ENCODE results near the gene MRFAP1. TPM values are rescaled to one million over a fixed set of nuclear protein-coding genes. Genes with fewer than 3 reads are reported as not detected.

MRFAP1 gene
- total RNA-seq, 1 donor from 2014 or later, result 93.8 TPM

DNA sequence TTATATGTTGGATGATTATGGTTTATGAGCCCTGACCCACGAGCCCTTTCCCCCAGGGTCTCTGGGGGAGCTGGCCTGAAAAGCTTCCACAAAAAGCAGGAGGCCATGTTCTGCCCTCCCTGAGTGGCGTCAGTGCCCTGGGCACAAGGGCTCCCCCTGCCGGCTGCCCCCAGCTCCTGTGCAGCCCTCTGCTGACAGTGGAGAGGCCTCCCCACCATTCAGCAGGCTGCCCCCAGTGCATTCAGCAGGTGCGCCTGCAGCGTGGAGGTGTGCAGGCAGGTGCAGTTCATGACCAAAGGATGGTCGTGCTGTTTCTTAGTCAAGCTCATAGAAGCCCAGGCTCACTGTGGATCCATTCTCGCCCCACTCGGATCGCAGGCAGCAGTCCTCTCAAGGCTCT, 40.7 kb downstream of the MRFAP1 start:
- Mint-ChIP-seq H3K27ac (no peak overlapping the region), H3K36me3 (ENCODE audit: low read depth) (peaks cover 33% of the 10 kb centered on the region), H3K4me3 (no peak overlapping the region), H3K9me3 (peaks cover 6% of the 10 kb centered on the region), H3K4me1 (peaks cover 23% of the 10 kb centered on the region), H3K27me3 (no peaks in the 10 kb centered on the region)
- TF ChIP-seq, protein P1, sequence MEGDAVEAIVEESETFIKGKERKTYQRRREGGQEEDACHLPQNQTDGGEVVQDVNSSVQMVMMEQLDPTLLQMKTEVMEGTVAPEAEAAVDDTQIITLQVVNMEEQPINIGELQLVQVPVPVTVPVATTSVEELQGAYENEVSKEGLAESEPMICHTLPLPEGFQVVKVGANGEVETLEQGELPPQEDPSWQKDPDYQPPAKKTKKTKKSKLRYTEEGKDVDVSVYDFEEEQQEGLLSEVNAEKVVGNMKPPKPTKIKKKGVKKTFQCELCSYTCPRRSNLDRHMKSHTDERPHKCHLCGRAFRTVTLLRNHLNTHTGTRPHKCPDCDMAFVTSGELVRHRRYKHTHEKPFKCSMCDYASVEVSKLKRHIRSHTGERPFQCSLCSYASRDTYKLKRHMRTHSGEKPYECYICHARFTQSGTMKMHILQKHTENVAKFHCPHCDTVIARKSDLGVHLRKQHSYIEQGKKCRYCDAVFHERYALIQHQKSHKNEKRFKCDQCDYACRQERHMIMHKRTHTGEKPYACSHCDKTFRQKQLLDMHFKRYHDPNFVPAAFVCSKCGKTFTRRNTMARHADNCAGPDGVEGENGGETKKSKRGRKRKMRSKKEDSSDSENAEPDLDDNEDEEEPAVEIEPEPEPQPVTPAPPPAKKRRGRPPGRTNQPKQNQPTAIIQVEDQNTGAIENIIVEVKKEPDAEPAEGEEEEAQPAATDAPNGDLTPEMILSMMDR (IDR thresholded peaks at IDR 0.05), result no peak
- DNase-seq (no peak), ATAC-seq (ENCODE audit: low read depth) (no peak)
- ChIA-PET POLR2A (no interaction called here), CTCF (interaction anchor here (1.0 kb wide), 1 partner anchor 20 kb away, joined by 3 read pairs; no protein-coding TSS in a partner anchor)
- intact Hi-C loops (cut with micrococcal nuclease), result no loop called here

DNA sequence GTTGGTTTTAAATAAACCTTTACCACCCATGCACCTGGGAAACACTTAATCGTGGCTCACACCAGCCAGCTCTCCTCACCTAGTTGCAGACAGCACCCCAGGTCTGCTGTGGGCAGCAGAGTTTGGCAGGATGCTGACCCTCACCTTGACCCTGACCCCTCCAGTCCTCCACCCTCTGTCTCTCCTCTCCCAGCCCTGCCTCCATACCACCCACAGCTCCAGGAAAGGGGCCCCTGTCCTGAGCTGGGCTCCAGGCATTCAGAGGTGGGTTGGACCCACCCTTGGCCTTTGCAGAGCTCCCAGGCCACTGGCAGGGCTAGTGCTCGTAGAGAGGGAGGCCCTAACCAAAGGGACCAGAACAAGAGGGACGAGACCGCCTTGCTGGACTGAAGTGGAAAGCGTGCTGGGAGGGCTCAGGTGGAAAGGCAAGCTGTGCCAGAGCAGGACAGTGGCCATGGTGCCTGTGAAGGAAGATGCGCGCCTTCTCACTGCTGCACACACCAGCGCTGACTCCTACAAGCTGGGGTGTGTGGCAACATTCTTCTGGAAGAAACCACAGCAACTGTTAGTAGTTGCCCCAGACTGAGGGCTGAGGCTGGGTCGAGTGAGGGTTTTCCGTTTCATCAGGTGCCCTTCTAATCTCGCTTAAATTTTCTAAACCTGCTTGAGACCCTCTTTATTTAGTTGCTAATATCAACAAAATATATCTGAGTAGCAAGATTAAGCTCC, 42.5 kb downstream of the MRFAP1 start:
- Mint-ChIP-seq H3K27ac (no peak overlapping the region), H3K9me3 (peaks cover 6% of the 10 kb centered on the region), H3K4me1 (peaks cover 5% of the 10 kb centered on the region), H3K27me3 (no peaks in the 10 kb centered on the region), H3K36me3 (ENCODE audit: low read depth) (peaks cover 16% of the 10 kb centered on the region), H3K4me3 (no peak overlapping the region)
- CTCF ChIA-PET, result interaction anchor here (1.1 kb wide), 1 partner anchor 191 kb away, joined by 3 read pairs; no protein-coding TSS in a partner anchor
- intact Hi-C loops (cut with micrococcal nuclease), result no loop called here
- DNase-seq (no peak), ATAC-seq (ENCODE audit: low read depth) (no peak)
- POLR2A ChIA-PET, result interaction anchor here (0.9 kb wide), 1 partner anchor 16 kb away, joined by 7 read pairs; no protein-coding TSS in a partner anchor
- TF ChIP-seq, protein P1 (IDR thresholded peaks at IDR 0.05), result no peak

DNA sequence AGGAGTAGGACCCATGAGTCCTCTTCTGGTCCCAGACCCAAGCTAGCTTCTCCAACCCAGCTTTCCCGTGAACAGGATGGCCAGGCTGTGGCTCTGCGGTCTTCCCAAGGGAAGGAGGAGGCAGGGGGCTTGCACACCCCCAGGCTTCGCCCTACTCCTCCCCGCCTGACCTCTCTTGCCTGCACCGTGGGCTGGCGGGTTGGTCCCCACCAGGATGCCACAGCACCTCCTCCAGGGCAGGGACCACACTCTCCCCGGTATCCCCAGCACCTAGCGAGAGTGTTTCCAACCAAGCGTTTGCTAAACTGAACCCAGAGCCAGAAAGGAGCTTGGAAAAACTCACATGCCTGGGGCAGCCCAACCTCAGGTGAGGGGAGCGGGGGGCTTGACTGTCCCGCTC, 44.2 kb downstream of the MRFAP1 start:
- peaks cover 6% of the 10 kb centered on the region for H3K9me3 Mint-ChIP-seq
- no peak overlapping the region for H3K27ac Mint-ChIP-seq
- POLR2A ChIA-PET, result no interaction called here
- no peak overlapping the region for H3K4me3 Mint-ChIP-seq
- H3K36me3 Mint-ChIP-seq (ENCODE audit: low read depth), result peaks cover 7% of the 10 kb centered on the region
- CTCF ChIA-PET, result no interaction called here
- DNase-seq (no peak), ATAC-seq (ENCODE audit: low read depth) (no peak)
- H3K27me3 Mint-ChIP-seq, result peaks cover 3% of the 10 kb centered on the region
- TF ChIP-seq, protein P1 (IDR thresholded peaks at IDR 0.05), result no peak
- H3K4me1 Mint-ChIP-seq, result no peaks in the 10 kb centered on the region
- intact Hi-C loops (cut with micrococcal nuclease), result no loop called here

DNA sequence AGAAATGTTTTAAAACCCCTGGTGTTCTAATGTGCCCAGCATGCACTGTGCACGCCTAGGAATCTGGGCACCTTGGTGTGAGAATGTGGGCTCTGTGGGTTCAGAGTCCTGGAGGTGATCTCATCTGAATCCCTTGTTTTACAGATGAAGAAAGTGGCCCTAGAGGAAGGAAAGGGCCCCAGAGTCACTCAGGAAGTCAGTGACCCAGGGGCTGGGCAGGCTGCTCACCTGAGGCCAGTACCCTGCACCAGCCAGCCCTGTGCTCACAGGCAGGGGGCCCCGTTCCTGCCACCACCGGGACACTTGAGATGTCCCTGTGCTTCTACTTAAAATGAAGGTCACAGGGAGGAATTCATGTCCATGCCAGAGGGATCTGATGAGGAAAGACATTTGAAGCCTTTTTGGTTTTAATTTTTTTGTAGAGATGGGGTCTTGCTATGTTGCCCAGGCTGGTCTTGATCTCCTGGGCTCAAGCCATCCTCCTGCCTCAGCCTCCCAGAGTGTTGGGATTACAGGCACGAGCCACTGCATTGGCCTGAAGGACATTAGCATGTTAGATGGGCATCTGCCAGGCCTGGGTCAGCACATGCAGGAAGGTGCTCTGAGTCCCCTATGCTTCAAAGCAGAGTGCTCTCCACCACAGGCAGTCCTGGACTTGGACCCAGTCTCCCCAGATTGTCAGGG, 45.8 kb downstream of the MRFAP1 start:
- no peak for DNase-seq
- TF ChIP-seq, protein P1 (IDR thresholded peaks at IDR 0.05), result no peak
- H3K4me1 Mint-ChIP-seq, result no peaks in the 10 kb centered on the region
- intact Hi-C loops (cut with micrococcal nuclease), result no loop called here
- POLR2A ChIA-PET, result no interaction called here
- no peaks in the 10 kb centered on the region for H3K36me3 Mint-ChIP-seq (ENCODE audit: low read depth)
- no peak overlapping the region for H3K4me3 Mint-ChIP-seq
- H3K27ac Mint-ChIP-seq, result no peak overlapping the region
- CTCF ChIA-PET, result no interaction called here
- H3K9me3 Mint-ChIP-seq, result no peaks in the 10 kb centered on the region
- no peak for ATAC-seq (ENCODE audit: low read depth)
- H3K27me3 Mint-ChIP-seq, result peaks cover 7% of the 10 kb centered on the region

Measured in activated B cell treated with CpG ODN at 0.5 μM for 24 hours (primary cell).